Activated gamma-delta T cell (primary cell): ENCODE data around the gene PPP2R2C.

ENCODE experiments used
- DNase-seq: peaks from one replicate; lab custom pipeline; 2025; lab: John Stamatoyannopoulos, UW

PPP2R2C gene

DNA sequence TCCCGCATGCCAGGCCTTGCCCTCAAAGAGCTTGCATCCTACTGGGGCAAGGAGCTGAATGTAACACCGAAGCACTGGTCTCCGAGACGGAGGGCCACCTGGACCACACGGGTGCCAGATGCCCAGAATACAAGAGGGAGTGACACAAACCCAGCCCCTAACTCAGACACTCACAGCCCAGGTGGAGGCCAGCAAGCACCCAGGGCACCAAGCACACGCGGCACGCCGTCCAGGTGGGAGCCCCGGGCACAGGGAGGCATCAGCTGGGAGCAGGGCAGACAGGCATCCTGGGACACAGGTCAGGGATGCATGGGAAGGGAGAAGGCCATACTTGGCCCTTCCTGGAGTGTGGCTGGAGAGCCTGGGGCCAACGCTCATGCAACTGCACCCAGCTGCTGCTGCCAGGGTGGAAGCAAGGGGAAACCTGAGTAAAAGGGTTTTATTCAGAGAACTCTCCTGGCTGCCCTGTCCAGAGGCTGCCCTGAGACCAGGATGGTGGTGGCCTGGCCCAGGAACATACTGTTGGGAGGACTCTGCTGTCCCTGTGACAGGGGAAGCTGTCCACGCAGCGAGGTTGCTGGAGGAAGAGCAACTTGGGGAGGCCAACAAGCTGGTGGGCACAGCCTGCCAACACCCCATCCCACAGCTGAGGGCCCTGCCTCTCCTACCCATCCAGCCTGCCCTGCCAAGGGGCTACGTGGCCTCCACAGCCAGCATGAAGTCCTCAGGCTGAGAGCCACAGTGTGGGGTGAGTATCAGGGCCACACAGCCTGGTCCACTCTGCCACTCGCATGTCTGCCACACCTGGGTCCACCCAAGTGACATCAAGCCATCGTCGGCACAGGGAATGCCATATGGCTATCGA lies 22.2 kb upstream of the PPP2R2C start:
- DNase-seq = no peak

DNA sequence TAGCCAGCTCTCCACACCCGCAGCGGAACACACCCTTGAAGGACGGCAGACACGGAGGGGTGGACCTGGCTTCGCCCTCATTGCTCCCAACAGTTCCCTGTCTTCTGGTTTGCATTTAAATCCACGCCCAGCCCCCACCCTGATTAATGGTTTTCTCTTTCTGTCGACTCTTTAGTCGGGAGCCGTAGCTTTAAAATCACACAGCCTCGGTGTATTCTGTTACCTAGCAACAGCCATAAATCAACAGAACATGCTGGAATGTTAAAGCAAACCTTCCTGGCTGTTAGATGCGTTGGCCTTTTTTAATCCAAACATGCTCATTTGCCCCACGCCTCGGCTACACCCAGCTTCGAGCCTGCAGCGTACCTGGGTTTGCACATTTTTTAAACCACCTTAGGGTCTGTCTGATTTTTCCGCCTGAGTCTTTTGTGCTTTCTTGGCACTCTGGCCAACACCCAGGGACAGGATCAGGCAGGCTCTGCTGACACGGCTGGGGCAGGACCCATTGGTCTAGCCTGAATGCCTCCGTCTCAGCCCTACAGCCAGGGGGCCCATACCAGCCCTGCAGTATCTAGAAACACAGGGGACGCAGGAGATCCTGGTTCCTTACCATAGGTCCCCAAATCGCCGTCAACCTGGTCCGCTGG lies 21.4 kb upstream of the PPP2R2C start:
- DNase-seq = no peak

DNA sequence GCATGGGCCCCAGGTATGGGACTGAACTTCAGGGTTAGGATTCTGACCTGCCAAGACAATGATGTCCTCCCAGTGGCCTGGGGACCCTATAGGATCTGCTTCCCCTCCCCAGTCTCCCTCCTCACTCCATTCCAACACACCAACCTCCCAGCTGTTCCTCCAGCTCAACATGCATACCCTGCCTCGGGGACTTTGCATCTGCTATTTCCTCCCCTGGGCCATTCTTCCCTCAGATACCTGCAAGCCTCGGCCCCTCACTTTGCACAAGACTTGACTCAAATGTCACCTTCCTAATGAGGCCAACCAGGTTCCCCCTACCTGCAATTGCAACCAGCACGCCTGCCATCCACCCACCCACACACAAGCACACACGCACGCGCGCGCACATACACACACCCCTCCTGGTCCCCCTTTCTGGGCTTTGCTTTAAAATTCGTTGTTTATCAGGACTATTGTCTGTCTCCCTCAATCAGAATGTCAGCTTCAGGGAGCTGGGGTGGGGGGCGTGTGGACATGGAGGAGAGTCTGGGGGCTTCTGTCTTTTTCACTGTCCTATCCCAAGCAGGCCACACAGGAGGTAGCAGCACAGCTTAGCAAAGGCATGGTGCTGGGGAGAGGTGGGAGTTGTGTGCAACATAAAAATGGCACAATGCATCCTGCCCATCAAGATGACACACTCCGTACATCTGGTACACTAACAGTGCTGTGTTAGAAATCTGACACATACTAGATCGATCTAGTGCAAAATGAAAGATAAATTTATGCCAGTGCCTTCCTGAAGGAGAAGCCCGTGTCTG lies 20.6 kb upstream of the PPP2R2C start:
- no peak for DNase-seq

DNA sequence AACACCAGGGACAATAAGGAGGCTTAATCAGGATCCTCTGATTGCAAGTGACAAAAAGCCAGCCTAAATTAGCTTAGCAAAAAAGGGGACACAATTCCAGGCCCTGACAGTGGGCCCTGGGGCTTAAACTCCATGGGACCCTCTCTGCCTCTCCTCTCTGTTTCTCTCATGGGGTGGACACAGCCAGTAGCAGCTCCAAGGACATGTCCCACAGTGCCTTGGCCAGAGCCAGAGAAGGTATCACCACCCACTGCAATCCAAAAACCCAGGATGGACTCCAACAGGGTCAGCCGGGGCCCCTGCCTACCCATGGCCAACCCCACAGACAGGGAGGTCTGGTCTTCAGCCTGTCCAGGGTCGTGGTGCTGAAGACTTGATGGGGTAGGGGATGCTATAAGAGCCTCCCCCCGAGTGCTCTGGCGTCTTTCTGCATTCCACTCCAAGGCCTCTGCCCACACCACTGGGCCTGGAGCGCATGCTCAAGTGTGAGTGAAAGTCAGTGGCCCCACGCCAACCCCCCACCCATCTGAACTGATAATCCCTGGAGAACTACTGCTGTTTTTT lies 19.7 kb upstream of the PPP2R2C start:
- DNase-seq = no peak

DNA sequence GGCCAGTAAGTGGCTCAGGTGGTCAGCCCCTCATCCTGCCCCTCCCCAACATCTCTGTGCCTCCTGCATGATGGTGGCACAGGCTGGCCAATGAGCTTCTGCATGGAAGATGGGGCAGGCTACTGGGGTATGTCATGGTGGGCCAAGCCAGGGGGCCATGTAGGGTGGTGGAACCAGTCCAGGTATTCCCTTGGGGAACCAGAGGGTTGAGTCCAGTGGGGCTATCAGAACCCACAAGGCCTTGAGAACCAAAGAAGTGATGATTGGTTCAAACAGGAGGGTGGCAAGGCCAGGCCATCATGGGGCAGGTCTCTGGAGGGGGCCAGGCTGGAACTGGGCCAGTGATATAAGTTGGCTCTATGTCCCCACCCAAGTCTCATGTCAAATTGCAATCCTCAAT lies 18.8 kb upstream of the PPP2R2C start:
- no peak for DNase-seq

DNA sequence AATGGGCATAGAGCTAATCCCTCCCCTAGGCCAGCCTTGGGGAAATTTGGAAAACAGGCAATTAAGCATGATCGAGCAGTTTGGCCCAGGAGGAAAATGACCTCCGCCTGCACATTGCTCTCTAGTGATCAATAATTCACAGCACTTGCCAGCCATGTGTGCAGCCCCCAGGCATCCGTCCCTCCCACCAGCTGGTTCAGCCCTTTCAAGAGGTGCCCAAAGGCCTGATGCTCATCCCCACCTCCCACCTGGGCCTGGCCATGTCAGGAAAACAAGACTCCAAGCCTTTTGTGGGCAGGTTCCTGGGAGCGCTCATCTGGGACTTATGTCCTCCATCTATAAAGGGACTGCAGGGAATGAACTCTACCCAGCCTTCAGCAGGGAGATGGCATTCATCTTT lies 17.5 kb upstream of the PPP2R2C start:
- DNase-seq = no peak

DNA sequence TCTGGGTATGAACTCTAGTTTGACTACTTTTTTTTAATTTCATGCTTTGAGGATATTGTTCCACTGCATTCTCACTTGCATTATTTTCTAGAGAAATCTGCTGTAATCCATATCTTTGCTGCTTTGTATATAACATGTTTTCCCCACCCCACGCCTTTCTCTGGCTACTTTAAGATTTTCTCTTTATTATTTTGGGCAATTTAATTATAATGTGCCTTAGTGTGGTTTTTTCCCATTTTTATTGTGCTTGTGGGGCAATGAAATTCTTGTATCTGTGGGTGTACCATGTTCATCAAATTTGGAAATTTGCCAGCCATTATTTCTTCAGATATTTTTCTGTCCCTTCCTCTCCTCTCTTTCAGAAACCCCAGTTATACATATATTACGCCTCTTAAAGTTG lies 15.1 kb upstream of the PPP2R2C start:
- DNase-seq = no peak

DNA sequence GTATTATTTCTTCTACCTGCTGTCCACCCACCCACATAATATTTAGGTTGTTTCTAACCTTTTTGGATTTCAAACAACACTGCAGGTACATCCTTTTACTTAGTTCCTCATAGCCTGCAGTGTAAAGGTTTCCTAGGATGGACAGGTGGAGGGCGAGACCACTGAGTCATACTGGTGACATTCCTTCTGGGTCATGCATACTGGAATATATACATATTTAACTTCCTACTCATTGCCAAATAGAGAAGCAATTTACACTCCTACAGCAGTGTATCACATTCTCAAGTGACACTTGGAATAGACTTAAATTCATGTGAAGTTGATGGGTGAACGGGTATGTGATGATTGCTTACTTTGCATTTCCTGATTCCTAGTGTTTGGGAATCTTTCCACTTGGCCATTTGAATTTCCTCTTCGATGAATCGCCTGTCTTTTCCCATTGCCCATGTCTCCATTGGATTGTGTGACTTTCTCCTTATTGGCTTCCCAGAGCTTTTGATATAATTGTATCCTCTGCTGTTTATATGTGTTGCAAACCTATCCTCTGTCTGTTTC lies 8.2 kb upstream of the PPP2R2C start:
- no peak for DNase-seq

DNA sequence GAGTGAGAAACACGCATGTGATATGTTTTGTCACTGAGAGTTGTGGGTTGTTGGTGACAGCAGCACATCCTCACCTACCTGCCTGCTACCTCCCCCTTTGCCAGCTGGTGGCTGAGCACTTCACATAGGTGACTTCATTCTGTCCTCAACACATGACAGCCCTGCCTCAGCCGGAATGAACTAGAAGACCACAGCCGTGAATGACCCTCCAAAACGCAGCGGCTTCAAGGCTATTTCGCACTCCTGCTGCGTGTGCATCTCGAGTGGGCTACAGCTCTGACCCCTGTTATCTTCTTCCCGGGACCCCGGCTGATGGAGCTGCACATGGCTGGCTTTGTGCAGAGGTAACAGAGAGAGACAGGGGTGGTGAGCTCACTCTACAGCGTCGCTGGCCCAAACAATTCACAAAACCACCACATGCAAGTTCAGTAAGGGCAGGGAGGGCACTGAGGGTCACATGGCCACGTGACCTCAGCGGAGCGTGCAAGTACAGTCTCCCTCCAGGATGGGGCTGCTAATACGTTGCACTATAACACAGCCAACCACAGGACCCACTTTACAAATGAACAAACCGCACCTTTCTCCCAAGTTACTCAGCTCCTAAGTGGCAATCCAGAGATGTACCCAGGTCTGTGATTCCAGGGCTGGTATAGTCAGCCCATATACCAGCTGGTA lies 6.3 kb upstream of the PPP2R2C start:
- no peak for DNase-seq

DNA sequence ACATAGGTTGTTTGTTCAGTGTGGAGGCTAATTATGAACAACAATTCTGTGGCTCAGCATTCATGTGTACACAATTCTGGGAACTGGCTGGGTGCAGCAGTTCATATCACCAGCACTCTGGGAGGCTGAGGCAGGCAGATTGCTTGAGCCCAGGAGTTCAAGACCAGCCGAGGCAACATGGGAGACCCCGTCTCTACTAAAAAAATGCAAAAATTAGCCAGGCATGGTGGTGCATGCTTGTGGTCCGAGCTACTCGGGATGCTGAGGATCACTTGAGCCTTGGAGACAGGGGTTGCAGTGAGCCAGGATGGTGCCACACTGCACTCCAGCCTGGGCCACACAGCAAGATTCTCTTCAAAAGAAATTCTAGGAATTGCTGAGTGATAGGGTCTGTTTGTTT lies 4.5 kb upstream of the PPP2R2C start:
- DNase-seq = no peak

DNA sequence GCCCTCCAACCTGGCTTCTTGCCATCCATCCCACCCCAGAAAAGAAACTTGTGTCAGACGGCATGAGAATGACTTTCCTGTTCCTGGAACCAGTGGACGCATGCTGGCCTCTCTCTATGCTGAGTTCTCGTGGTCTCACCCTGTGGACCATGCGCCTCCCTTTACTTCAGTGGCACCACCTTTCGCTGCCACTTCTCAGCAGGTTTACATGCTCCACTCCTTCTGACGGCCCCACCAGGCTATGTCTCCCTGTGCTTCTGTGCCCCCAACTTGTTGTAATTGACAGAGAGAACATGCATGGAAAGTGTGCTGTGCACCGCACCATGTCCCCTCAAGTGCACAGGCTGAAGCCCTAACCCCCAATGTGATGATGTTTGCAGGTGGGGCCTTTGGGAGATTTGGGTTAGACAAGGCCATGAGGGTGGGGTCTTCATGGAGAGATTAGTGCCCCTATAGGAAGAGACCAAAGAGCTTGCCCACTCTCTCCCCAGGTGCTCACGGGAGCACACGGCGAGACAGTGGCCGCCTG lies 3.1 kb upstream of the PPP2R2C start:
- no peak for DNase-seq

DNA sequence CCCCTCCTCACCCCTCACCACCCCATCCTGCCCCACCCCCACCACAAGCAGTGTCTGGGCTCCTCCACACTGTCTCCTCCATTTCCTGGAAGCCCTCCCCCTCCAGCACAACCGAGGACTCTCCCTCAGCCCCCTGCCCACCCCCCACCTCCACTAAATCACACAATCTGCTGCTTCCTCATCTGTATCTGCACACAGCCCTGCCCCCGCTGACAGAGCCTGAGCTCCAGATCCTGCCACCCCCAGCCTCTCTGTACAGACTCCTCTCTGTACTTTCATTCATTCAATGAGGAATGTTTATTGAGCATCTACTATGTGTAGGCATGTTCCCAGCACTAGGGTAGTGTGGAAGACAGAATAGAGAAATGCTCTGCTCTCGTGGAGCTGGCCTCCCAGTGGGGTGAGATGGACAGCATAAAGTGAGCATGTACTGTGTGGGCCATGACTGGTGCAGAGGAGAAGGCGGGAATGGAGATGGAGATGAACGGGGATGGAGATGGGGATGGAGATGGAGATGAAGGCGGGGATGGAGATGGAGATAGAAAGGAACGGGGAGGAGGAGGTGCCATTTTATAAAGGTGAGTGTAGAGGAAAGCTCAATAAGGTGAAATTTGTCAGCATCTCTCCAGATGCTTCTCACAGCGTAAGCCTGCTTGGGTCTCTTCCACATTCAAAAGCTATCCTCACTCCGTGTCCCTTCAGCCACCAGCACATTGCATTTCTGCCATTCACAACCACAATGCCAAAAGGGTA lies 2.5 kb upstream of the PPP2R2C start:
- no peak for DNase-seq

DNA sequence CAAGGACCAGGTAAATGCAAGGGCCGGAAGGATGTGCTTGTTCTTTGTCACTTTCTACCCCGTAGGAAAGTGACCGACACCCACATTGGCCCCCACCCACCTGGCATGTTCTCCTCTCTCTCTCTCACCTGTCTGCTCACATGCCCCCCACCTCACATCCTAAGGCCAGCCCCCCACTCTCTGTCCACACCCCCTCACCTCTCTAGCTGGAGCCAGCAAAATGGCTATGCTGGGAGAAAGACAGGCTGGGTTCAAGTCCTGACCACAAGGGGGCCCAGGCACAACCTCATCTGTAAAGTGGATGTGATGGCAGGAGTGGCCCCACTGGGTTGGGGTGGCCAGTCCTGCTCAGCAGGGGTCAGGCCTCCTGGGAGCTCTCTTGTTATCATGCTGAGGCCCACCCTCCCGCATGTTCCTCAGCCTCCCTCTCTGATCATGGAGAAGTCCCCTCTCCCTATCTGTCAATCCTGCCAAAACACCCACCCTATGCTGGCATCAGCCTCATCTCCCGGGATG lies 1.7 kb upstream of the PPP2R2C start:
- no peak for DNase-seq

DNA sequence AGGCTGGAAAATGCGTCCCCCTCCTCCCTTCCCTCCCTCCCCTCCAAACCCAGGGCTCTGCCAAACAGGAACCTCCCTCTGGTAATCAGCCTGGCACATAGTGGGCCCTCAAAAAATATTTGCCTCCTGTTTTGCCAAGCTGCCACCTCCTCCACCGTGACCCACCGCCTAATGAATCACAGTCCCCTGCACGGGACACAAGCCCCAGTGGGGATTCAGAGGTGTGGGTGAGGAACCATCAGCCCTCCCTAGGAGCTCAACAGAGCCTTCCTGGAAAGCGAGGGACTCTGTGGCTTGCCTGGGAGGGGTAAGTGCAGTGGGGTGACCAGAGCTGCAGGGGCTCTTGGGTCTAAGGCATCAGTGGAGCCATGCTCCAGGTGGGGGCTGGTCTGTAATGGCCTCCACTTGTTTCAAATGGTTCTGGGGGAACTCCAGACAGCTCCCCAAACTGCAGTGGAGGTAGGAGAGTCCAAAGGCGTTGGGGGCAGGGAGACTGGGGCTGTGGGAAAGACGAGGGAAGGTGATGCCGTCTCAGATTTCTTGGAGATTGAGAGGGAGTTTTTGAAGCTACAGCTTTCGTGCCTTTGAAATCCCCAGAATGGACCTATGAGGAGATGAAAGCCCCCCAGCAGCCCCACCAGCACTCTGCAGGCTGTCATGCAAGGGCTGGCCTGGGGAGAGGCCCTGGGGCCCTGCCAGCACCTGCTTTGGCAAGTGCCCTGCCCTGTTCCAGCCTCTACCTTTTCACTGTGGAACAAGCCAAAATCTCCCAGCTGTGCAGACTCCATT lies 1.0 kb upstream of the PPP2R2C start:
- no peak for DNase-seq

DNA sequence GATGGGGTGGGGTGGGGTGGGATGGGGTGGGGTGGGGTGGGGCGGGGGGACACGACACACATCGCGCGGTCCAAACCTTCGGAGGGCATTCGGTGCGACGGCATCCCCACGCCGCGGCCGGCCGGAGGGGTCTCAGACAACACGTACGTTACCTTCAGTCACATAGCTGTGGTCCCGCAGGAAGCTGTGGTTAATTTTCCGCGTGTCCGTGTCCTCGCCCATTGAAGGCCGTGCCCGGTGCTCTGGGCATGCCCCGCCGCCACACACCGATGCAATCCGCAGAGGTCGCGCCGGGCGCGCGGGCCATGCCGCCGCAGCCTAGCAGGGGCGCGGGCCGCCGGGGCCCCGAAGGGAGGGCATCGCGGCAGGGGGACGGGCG lies 417 bp downstream of the PPP2R2C start:
- no peak for DNase-seq

DNA sequence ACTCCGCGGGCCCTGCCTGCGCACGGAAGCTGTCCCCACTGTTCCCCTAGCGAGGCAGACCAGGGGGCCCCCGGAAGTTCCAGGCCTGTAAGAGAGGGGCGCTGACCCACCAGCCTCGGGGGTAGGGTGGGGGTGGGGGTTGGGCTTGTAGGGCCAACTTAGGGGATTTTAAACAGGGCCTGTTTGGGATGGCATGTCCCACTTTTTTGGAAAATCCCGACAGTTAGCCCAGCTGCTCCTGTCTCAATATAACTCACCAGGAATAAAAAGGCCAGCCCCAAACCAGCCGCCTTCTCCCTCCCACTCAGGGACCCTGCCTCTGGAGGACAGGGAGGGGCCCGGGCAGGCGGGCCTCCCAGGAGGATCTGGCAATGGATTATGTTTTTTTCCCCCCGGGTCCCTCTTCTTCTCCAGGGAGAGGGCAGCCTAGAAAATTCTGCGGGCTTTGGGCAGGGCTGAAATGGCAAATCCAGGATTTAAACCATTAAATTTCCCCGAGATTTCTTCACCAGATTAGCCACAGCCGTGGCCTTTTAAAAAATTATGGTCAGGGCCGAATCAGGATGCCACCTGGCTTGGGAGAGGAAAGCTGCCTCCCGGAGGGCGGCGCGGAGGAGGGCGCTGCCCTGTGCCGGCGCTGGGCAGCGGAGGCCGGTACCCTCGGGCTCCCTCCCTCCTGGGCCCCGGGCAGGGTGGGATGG lies 957 bp downstream of the PPP2R2C start:
- DNase-seq = no peak

DNA sequence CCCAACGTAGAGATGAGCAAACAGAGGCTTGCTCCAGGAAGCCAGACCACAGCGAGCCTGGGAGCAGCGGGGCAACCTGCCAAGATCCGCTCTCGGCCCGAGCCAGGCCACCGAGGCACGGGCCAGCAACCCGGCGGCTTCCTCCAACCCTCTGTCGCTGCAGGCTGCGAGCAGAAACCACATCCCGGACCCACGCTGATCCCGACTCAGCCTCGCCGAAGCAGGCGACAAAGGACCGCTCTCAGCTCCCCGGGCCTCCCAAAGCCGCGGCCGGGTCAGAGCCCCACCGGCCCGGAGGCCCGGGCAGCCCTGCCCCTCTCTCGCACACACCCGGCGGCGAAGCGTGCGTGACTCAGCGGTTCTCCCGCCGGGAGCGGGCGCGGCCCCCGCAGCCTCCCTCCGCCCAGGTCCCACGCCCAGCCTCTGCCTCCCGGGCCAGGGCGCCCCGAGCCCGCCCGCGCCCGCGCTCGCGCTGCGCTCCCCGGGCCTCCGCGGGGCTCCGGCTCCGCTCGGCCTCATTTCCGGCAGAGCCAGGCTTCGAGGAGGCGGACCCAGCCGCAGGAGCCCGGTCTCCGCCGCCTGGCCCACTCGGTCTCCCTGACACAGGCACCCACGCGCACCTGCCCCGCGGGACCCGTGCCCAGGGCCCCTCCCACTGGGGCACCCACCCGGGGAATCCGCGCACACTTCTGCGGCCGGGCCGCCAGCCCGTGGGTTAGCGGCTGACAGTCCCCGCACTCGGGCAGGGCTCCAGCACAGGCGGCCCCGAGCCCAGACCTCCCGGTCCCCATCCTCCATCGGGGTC lies 1.7 kb downstream of the PPP2R2C start:
- no peak for DNase-seq

DNA sequence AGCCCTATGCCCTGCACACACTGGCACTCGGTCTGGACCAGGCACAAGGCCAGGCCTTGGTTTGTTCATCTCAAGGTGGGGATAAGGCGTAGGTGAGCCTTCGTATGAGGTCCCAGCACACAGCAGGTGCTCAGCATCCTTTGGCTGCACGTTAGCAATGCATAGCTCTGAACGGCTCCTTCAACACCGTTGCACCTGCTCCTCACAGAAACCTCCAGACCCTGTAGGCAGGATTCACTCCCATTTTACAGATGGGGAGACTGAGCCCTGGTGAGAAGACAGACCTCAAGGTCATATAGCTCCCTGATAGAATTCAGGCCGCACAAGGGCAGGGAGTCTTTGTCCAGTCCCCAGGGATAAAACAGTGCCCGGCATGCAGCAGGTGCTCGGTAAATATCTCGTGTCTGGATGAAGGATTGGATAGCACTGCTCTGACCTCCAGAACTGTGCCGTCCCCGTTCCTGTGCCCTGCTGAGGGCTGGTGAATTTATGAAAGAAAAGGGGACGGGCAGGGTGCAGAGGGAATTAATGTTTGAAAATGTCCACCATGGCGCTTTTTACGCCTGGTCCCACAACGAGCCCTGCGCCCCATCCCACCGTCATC lies 2.4 kb downstream of the PPP2R2C start:
- DNase-seq = no peak
